Tibial nerve (tissue), 4 donors: Measurements from ENCODE around the gene ELMO1. TPM values are rescaled to one million over a fixed set of nuclear protein-coding genes. Genes with fewer than 3 reads are reported as not detected.

Experiments used
- DNase-seq, 2 donors: peaks; one replicate each; pipeline ENCODE4 v3.0.0-alpha.2; 2019; ENCODE audit warnings: low spot score in 2 of 2
- H3K27ac ChIP-seq, 4 donors: fragments of 200-600 bp; sonication (generic) in 3 of 4; one replicate each; pipeline ENCODE4 v1.5.1; 2017 to 2019; ENCODE audit warnings: mild to moderate bottlenecking in 1 of 4
- H3K27me3 ChIP-seq, 2 donors: fragments of 200-600 bp; sonication (generic) in 1 of 2; one replicate each; pipeline versions ENCODE4 v1.5.1 to v1.6.0; 2017 to 2019
- H3K36me3 ChIP-seq, 3 donors: fragments of 200-600 bp; sonication (generic); one replicate each; pipeline ENCODE4 v1.5.1; 2018 to 2019
- H3K4me1 ChIP-seq, 4 donors: fragments of 200-600 bp; sonication (generic) in 3 of 4; one replicate each; pipeline ENCODE4 v1.5.1; 2017 to 2019
- H3K4me3 ChIP-seq, 4 donors: fragments of 200-600 bp; sonication (generic) in 3 of 4; one replicate each; pipeline ENCODE4 v1.5.1; 2017 to 2019; ENCODE audit warnings: mild to moderate bottlenecking in 1 of 4, moderate library complexity in 1 of 4
- H3K9me3 ChIP-seq, 4 donors: fragments of 200-600 bp; sonication (generic) in 3 of 4; one replicate each; pipeline ENCODE4 v1.5.1; 2017 to 2019
- EP300 ChIP-seq, 2 donors: sonication (generic); formaldehyde crosslinking; IDR thresholded peaks; one replicate each; pipeline ENCODE4 v1.6.1; 2017; ENCODE audit warnings: antibody characterized with exemption in 2 of 2, mild to moderate bottlenecking in 1 of 2
- POLR2A ChIP-seq, 2 donors: fragments of 450-650 bp; IDR thresholded peaks; one replicate each; pipeline ENCODE4 v1.6.1; 2017; ENCODE audit warnings: antibody characterized with exemption in 2 of 2, mild to moderate bottlenecking in 2 of 2, moderate library complexity in 2 of 2
- WGBS, 2 donors: methylation state at CpG; one replicate each; pipeline ENCODE4 v1.1.5; 2018; 5-methylcytosine and 5-hydroxymethylcytosine counted together
- total RNA-seq, 4 donors: library from RNA; depleted of rRNA; stranded (reverse); fragments of >200 nt; gene quantifications; one replicate each; pipeline ENCODE4 v1.1.0, GENCODE V29; 2016
- TF ChIP-seq, protein P1 (sequence below), 5 experiments: fragments of 200-600 bp in 3 of 5; fragments of 450-650 bp in 2 of 5; sonication (generic) in 3 of 5; IDR thresholded peaks; one replicate each; pipeline ENCODE4 v1.5.1; 2016 to 2019; ENCODE audit warnings: antibody characterized with exemption in 5 of 5, mild to moderate bottlenecking in 3 of 5, moderate library complexity in 2 of 5

The ELMO1 gene
- total RNA-seq, 4 donors from 2014 or later: 196 to 328 (median 268) TPM

DNA sequence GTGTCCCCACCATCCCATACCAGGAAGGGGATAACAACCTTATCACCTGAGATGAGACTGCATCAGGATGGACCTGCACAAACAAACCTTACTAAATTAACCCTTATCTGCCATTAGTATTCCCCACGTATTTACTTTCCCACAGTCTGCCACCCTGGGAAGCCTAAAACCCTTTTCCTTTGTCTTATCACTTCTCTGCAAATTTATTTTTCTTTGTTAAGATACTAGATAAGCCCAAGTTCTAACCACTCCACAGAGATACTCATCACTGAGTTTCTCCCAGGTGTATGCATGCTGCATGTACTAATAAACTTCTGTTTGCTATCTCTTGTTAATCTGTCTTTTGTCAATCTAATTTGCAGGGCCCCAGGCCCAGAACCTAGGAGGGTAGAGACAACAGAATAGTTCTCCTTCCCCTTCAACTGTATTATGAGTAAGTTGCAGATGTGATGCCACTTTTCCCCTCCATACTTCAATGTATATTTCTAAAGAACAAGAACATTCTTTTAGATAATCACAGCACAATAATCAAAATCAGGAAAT lies 66.0 kb downstream of the ELMO1 start:
- TF ChIP-seq, protein P1, sequence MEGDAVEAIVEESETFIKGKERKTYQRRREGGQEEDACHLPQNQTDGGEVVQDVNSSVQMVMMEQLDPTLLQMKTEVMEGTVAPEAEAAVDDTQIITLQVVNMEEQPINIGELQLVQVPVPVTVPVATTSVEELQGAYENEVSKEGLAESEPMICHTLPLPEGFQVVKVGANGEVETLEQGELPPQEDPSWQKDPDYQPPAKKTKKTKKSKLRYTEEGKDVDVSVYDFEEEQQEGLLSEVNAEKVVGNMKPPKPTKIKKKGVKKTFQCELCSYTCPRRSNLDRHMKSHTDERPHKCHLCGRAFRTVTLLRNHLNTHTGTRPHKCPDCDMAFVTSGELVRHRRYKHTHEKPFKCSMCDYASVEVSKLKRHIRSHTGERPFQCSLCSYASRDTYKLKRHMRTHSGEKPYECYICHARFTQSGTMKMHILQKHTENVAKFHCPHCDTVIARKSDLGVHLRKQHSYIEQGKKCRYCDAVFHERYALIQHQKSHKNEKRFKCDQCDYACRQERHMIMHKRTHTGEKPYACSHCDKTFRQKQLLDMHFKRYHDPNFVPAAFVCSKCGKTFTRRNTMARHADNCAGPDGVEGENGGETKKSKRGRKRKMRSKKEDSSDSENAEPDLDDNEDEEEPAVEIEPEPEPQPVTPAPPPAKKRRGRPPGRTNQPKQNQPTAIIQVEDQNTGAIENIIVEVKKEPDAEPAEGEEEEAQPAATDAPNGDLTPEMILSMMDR (IDR thresholded peaks at IDR 0.05): no peak
- TF ChIP-seq POLR2A (IDR thresholded peaks at IDR 0.05): no peak
- TF ChIP-seq EP300 (IDR thresholded peaks at IDR 0.05): no peak
- H3K27me3 ChIP-seq: no peaks in the 10 kb centered on the region

DNA sequence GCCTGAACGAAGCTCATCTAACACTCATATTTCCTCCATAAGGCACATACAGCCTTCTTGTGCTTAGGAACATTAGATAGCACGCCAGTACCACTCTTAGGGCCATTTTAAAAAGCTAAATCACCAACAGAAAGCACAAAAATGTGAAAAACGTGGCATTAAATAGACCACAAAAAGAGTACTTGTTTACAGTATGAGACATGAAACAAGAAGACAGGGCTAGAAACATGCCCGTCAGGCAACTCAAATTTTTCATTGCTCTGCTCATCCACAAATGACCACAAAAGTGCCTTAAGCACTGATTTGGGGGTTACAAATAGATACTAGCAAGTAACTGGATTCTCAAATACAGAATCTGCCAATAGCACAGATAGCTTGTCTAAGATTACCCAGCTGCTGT lies 67.8 kb downstream of the ELMO1 start:
- Histone ChIP-seq H3K4me3 (no peak overlapping the region), H3K36me3 (peaks cover 0 to 10% (median 0%) of the 10 kb centered on the region in 3 donors), H3K27ac (no peak overlapping the region), H3K27me3 (no peaks in the 10 kb centered on the region), H3K4me1 (peaks cover 0 to 8% (median 0%) of the 10 kb centered on the region in 4 donors), H3K9me3 (peaks cover 0 to 12% (median 0%) of the 10 kb centered on the region in 4 donors)
- no peak for DNase-seq
- 82 to 89% methylated on average over 4 of the region's 4 CpGs for WGBS, 2 donors
- TF ChIP-seq EP300 (IDR thresholded peaks at IDR 0.05): no peak

More for the DNA sequence above, 66.0 kb downstream of the ELMO1 start:
- Histone ChIP-seq H3K27ac (no peak overlapping the region), H3K4me3 (no peak overlapping the region), H3K36me3 (no peaks in the 10 kb centered on the region), H3K4me1 (peaks cover 0 to 8% (median 3%) of the 10 kb centered on the region in 4 donors), H3K9me3 (no peaks in the 10 kb centered on the region)
- WGBS, 2 donors: 80 to 84% methylated on average over 1 of the region's 1 CpG
- no peak for DNase-seq

DNA sequence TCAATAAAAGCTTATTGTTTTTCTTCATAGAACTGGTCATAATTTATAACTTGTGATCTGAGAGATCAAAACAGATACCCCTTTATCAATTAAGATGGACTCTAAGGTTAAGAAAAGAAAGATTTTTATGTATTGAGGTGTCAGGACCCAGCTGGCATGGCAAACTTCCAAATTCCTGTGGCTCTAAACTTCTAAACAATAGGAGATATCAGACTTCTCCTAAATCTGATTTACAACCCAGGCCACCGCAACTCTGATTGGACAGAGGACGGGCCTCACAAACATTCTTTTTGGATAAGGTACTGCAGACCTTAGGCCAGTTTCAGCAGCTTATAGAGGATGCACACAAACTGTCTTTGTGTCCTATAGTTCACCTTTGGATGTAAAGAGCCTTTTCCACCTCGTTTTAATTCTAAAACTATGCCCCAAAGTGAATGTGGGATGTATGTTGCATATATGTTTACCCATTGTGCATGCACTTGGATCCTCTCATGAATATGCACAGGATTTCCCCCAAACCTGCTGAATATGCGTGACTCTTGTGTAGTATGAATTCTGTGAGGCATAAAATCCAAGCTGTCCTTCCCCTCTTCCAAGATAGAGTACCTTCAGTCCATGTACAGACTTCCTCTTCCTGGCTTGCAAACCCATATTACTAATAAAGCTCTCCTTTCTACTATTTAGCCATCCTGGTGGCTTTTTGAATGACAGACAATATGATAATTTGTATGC lies 69.0 kb downstream of the ELMO1 start:
- TF ChIP-seq, protein P1 (IDR thresholded peaks at IDR 0.05): no peak
- no peak for TF ChIP-seq POLR2A (IDR thresholded peaks at IDR 0.05)
- no peak for TF ChIP-seq EP300 (IDR thresholded peaks at IDR 0.05)
- WGBS, 2 donors: 80 to 85% methylated on average over 4 of the region's 4 CpGs

DNA sequence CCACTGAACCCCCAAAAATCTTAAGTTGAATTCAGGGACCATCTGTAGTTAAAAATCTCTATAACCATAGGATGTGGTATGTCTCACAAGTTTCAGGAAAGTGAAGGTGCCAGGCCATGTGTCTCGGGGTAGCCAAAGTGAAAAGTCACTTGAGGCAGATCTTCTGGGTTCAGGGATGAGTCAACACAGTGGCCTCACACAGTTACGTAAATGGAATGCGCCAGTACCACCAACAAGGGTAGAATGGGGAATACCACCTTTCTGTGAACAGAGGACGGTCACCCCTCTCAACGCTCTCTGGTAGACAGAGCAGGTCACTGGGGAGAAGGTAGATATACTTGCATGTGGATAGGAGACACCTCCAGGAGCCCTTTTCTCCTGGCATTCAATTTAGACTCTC lies 71.4 kb downstream of the ELMO1 start:
- TF ChIP-seq, protein P1 (IDR thresholded peaks at IDR 0.05): no peak
- no peak for TF ChIP-seq EP300 (IDR thresholded peaks at IDR 0.05)
- TF ChIP-seq POLR2A (IDR thresholded peaks at IDR 0.05): no peak

More for the DNA sequence above, 69.0 kb downstream of the ELMO1 start:
- Histone ChIP-seq H3K36me3 (peaks cover 0 to 18% (median 0%) of the 10 kb centered on the region in 3 donors), H3K27ac (no peak overlapping the region), H3K9me3 (peaks cover 0 to 12% (median 0%) of the 10 kb centered on the region in 4 donors), H3K4me1 (peaks cover 0 to 8% (median 0%) of the 10 kb centered on the region in 4 donors), H3K4me3 (no peak overlapping the region), H3K27me3 (no peaks in the 10 kb centered on the region)
- no peak for DNase-seq

DNA sequence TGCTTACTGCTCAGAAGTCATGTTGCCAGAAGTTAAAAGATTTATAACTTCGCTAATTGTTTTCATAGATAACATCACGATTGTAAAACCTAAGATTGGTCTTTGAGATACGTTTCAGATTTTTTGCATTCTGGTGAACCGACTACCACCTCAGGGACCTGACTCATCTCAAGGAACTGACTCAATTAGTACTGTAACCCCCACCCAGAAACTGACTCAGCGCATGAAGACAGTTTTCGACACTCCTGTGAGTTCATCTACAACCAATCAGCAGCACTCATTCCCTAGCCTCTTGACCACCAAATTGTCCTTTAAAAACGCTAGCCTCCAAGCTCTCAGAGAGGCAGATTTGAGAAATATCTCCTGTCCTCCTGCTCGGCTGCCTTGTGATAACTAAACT lies 72.3 kb downstream of the ELMO1 start:
- Histone ChIP-seq H3K36me3 (peaks cover 0 to 21% (median 0%) of the 10 kb centered on the region in 3 donors), H3K27ac (no peak overlapping the region), H3K27me3 (no peaks in the 10 kb centered on the region), H3K4me1 (peaks cover 0 to 15% (median 0%) of the 10 kb centered on the region in 4 donors), H3K4me3 (no peak overlapping the region), H3K9me3 (peaks cover 0 to 12% (median 0%) of the 10 kb centered on the region in 4 donors)
- no peak for TF ChIP-seq EP300 (IDR thresholded peaks at IDR 0.05)
- TF ChIP-seq, protein P1 (IDR thresholded peaks at IDR 0.05): no peak
- TF ChIP-seq POLR2A (IDR thresholded peaks at IDR 0.05): no peak
- no peak for DNase-seq
- 89 to 93% methylated on average over 8 of the region's 8 CpGs for WGBS, 2 donors

More for the DNA sequence above, 71.4 kb downstream of the ELMO1 start:
- Histone ChIP-seq H3K36me3 (peaks cover 0 to 21% (median 0%) of the 10 kb centered on the region in 3 donors), H3K4me1 (peaks cover 0 to 12% (median 0%) of the 10 kb centered on the region in 4 donors), H3K9me3 (peaks cover 0 to 12% (median 0%) of the 10 kb centered on the region in 4 donors), H3K4me3 (no peak overlapping the region), H3K27me3 (no peaks in the 10 kb centered on the region), H3K27ac (no peak overlapping the region)
- no peak for DNase-seq
- WGBS, 2 donors: 88 to 98% methylated on average over 5 of the region's 5 CpGs
